HG03565 (cell line): ENCODE results near the gene CD84.
"Not testable (repeated sequence)": the region's sequence is repeated elsewhere in the genome, so short reads cannot be mapped to it uniquely, and the experiment has no call there.

ENCODE experiments used
- ATAC-seq: cut with Tn5 transposase; IDR thresholded peaks from one replicate; pipeline ENCODE4 v1.9.1; 2021; ENCODE audit warnings: mild to moderate bottlenecking, moderate library complexity; ENCODE audit not compliant: unreplicated experiment

Gene CD84

GRCh38 chr1:160544647-160545046 lies 34.6 kb downstream of the CD84 start:
- ATAC-seq: no peak

GRCh38 chr1:160542303-160542945 lies 36.9 kb downstream of the CD84 start:
- ATAC-seq: no peak

GRCh38 chr1:160541622-160542302 lies 37.5 kb downstream of the CD84 start:
- no peak for ATAC-seq

GRCh38 chr1:160540859-160541233 lies 38.5 kb downstream of the CD84 start:
- no peak for ATAC-seq

- ATAC-seq: peak; percentile 86
Observed at GRCh38 chr1:160539990-160540858, 39.1 kb downstream of the CD84 start.

GRCh38 chr1:160539684-160539989 lies 39.7 kb downstream of the CD84 start:
- no peak for ATAC-seq

- ATAC-seq: no peak
Observed at GRCh38 chr1:160538985-160539651, 40.2 kb downstream of the CD84 start.

GRCh38 chr1:160537714-160538665 lies 41.3 kb downstream of the CD84 start:
- no peak for ATAC-seq

- ATAC-seq: no peak
Observed at GRCh38 chr1:160534823-160535605, 44.3 kb downstream of the CD84 start.

GRCh38 chr1:160532557-160532813 lies 46.8 kb downstream of the CD84 start:
- not testable (repeated sequence) for ATAC-seq

- ATAC-seq: not testable (repeated sequence)
Observed at GRCh38 chr1:160531809-160532556, 47.3 kb downstream of the CD84 start.

GRCh38 chr1:160529401-160529952 lies 49.8 kb downstream of the CD84 start:
- ATAC-seq: not testable (repeated sequence)

- not testable (repeated sequence) for ATAC-seq
Observed at GRCh38 chr1:160523789-160524188, 55.5 kb downstream of the CD84 start.

GRCh38 chr1:160522622-160523345 lies 56.5 kb downstream of the CD84 start, which contains the start of gene SLAMF6:
TSS of gene SLAMF6 (minus strand) at chr1:160523255. CDS start at chr1:160523192, 63 bp downstream.
- ATAC-seq: no peak

- ATAC-seq: no peak
Observed at GRCh38 chr1:160522136-160522535, 57.2 kb downstream of the CD84 start.

- ATAC-seq: no peak
Observed at GRCh38 chr1:160521554-160521953, 57.7 kb downstream of the CD84 start.

GRCh38 chr1:160520999-160521398 lies 58.3 kb downstream of the CD84 start:
- no peak for ATAC-seq

- ATAC-seq: no peak
Observed at GRCh38 chr1:160520582-160520981, 58.7 kb downstream of the CD84 start.
